HepG2 (cell line): ENCODE results near the gene MYBL2. TPM values are rescaled to one million over a fixed set of nuclear protein-coding genes. Genes with fewer than 3 reads are reported as not detected.

Experiments used
- ATAD3A ChIP-seq: sonication (generic); formaldehyde crosslinking; IDR thresholded peaks from 2 replicates; pipeline ENCODE4 v1.4.0; 2020; ENCODE audit warnings: missing genetic modification reagents
- HOXA7 ChIP-seq: sonication (generic); formaldehyde crosslinking; IDR thresholded peaks from 2 replicates; pipeline ENCODE4 v1.8.1; 2022; ENCODE audit warnings: mild to moderate bottlenecking, missing genetic modification reagents, moderate library complexity
- SIX1 ChIP-seq: sonication (generic); formaldehyde crosslinking; IDR thresholded peaks from 2 replicates; pipeline ENCODE4 v1.4.0; 2020; ENCODE audit warnings: missing genetic modification reagents, borderline replicate concordance
- ZFP82 ChIP-seq: sonication (generic); formaldehyde crosslinking; IDR thresholded peaks from 2 replicates; pipeline ENCODE4 v1.5.1; 2020; ENCODE audit warnings: mild to moderate bottlenecking, missing genetic modification reagents, borderline replicate concordance
- ZKSCAN8 ChIP-seq: IDR thresholded peaks from 2 replicates; pipeline ENCODE4 v1.6.1; 2016; ENCODE audit warnings: borderline replicate concordance, missing genetic modification reagents, missing compliant biosample characterization
- ZNF24 ChIP-seq: fragments of 450-650 bp; IDR thresholded peaks from 2 replicates; pipeline ENCODE4 v1.6.1; 2017; ENCODE audit warnings: antibody characterized with exemption, mild to moderate bottlenecking
- ZNF605 ChIP-seq: sonication (generic); formaldehyde crosslinking; IDR thresholded peaks from 2 replicates; pipeline ENCODE4 v1.8.0; 2022; ENCODE audit warnings: mild to moderate bottlenecking, missing genetic modification reagents
- ZNF883 ChIP-seq: sonication (generic); formaldehyde crosslinking; IDR thresholded peaks from 2 replicates; pipeline ENCODE4 v1.5.1; 2020; ENCODE audit warnings: mild to moderate bottlenecking, missing genetic modification reagents; ENCODE audit errors: not compliant biosample characterization
- polyA plus RNA-seq, 8 experiments: library from polyadenylated mRNA; depleted of rRNA in 3 of 8; stranded (reverse) in 7 of 8; unstranded in 1 of 8; fragments of >200 nt; fragmentation: Illumina TruSeq in 4 of 8; extraction: Trizol in 4 of 8; gene quantifications; 2 replicates each; pipeline versions ENCODE4 v1.2.1 to v1.2.3, GENCODE V29; 2011 to 2016; ENCODE audit warnings: low read depth in 4 of 8, missing spikeins in 1 of 8, mixed read lengths in 1 of 8; ENCODE audit not compliant: insufficient read depth in 1 of 8
- total RNA-seq, 5 experiments: library from RNA; depleted of rRNA; stranded (reverse); fragments of >200 nt; fragmentation: Illumina TruSeq; extraction: Trizol; gene quantifications; 2 replicates each; pipeline ENCODE4 v1.2.3, GENCODE V29; 2016; ENCODE audit warnings: low read depth in 1 of 5
- TF ChIP-seq, protein P1 (sequence below): sonication (generic); formaldehyde crosslinking; IDR thresholded peaks from 2 replicates; pipeline ENCODE4 v1.5.1; 2020; ENCODE audit warnings: mild to moderate bottlenecking, missing genetic modification reagents, moderate library complexity
- TF ChIP-seq, protein P2 (sequence below): sonication (generic); formaldehyde crosslinking; IDR thresholded peaks from 2 replicates; pipeline ENCODE4 v1.5.0; 2020; ENCODE audit warnings: mild to moderate bottlenecking, missing genetic modification reagents, moderate library complexity
- TF ChIP-seq, protein P3 (sequence below), 2 experiments: sonication (generic) in 1 of 2; formaldehyde crosslinking in 1 of 2; IDR thresholded peaks; 2 replicates each; pipeline versions ENCODE4 v1.6.1 to v1.9.0; 2014 to 2022; ENCODE audit warnings: antibody characterized with exemption in 1 of 2, borderline replicate concordance in 1 of 2, inconsistent platforms in 1 of 2, low read depth in 1 of 2, missing genetic modification reagents in 1 of 2
- TF ChIP-seq, protein P4 (sequence below): sonication (generic); formaldehyde crosslinking; IDR thresholded peaks from 2 replicates; pipeline ENCODE4 v1.4.0; 2020; ENCODE audit warnings: missing genetic modification reagents, borderline replicate concordance
- TF ChIP-seq, protein P5 (sequence below): sonication (generic); formaldehyde crosslinking; conservative IDR thresholded peaks from 2 replicates; pipeline ENCODE4 v1.8.0; 2022; ENCODE audit warnings: missing genetic modification reagents

MYBL2 gene
- total and polyA plus RNA-seq, 2 of the 13 experiments (the other 11 are each of a cell fraction or from before 2014, with no cell fraction given) = 11.9 to 66.2 TPM

DNA sequence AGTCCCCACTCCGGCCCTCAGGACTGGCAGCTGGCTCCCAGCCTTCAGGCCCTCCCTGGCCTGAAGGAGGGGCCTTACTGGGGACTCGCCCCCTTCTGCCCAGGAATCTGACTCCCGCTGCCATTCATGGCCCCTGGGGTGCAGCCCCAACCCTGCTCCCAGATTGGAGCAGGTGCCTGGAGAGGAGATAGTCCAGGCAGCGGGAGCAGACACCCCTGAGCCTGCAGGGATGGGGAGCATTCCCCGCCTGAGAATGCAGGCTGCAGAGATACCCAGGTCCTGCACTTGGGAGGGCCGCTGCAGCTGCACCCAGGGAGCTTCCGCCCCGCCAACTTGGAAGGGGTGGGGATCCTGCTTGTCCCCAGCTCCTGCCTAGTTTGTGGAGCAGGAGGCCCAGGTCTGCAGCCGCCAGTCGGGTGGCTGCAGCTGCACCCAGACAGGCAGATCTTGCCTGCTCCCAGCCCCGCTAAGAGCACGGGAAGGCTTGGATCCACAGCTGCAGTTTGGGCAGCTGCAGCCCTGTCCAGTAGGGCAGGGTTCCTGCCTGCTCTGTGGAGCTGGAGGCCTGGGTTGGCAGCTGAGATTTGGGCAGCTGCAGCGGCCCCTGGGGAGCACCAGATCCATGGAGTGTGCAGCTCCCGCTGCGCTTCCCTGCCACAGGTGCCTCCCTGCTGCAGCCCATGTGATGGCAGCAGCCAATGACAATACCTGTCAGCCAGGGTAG lies 54.7 kb downstream of the MYBL2 start (continued):
- TF ChIP-seq, protein P1, sequence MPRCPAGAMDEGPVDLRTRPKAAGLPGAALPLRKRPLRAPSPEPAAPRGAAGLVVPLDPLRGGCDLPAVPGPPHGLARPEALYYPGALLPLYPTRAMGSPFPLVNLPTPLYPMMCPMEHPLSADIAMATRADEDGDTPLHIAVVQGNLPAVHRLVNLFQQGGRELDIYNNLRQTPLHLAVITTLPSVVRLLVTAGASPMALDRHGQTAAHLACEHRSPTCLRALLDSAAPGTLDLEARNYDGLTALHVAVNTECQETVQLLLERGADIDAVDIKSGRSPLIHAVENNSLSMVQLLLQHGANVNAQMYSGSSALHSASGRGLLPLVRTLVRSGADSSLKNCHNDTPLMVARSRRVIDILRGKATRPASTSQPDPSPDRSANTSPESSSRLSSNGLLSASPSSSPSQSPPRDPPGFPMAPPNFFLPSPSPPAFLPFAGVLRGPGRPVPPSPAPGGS (CRISPR knock-in tag) = no peak
- TF ChIP-seq ZNF24 (no peak), ZNF605 (CRISPR knock-in tag) (no peak), ZKSCAN8 (CRISPR knock-in tag) (no peak), SIX1 (CRISPR knock-in tag) (no peak), ZFP82 (CRISPR knock-in tag) (no peak), ATAD3A (CRISPR knock-in tag) (no peak), ZNF883 (no peak), HOXA7 (CRISPR knock-in tag) (no peak)
- TF ChIP-seq, protein P2, sequence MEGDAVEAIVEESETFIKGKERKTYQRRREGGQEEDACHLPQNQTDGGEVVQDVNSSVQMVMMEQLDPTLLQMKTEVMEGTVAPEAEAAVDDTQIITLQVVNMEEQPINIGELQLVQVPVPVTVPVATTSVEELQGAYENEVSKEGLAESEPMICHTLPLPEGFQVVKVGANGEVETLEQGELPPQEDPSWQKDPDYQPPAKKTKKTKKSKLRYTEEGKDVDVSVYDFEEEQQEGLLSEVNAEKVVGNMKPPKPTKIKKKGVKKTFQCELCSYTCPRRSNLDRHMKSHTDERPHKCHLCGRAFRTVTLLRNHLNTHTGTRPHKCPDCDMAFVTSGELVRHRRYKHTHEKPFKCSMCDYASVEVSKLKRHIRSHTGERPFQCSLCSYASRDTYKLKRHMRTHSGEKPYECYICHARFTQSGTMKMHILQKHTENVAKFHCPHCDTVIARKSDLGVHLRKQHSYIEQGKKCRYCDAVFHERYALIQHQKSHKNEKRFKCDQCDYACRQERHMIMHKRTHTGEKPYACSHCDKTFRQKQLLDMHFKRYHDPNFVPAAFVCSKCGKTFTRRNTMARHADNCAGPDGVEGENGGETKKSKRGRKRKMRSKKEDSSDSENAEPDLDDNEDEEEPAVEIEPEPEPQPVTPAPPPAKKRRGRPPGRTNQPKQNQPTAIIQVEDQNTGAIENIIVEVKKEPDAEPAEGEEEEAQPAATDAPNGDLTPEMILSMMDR (CRISPR knock-in tag) = peak; percentile 37
- TF ChIP-seq, protein P3, sequence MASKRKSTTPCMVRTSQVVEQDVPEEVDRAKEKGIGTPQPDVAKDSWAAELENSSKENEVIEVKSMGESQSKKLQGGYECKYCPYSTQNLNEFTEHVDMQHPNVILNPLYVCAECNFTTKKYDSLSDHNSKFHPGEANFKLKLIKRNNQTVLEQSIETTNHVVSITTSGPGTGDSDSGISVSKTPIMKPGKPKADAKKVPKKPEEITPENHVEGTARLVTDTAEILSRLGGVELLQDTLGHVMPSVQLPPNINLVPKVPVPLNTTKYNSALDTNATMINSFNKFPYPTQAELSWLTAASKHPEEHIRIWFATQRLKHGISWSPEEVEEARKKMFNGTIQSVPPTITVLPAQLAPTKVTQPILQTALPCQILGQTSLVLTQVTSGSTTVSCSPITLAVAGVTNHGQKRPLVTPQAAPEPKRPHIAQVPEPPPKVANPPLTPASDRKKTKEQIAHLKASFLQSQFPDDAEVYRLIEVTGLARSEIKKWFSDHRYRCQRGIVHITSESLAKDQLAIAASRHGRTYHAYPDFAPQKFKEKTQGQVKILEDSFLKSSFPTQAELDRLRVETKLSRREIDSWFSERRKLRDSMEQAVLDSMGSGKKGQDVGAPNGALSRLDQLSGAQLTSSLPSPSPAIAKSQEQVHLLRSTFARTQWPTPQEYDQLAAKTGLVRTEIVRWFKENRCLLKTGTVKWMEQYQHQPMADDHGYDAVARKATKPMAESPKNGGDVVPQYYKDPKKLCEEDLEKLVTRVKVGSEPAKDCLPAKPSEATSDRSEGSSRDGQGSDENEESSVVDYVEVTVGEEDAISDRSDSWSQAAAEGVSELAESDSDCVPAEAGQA (IDR thresholded peaks at IDR 0.05; ENCODE audit: low read depth) = no peak
- TF ChIP-seq, protein P3 (CRISPR knock-in tag; IDR thresholded peaks at IDR 0.05; ENCODE audit: borderline replicate concordance) = no peak
- TF ChIP-seq, protein P4, sequence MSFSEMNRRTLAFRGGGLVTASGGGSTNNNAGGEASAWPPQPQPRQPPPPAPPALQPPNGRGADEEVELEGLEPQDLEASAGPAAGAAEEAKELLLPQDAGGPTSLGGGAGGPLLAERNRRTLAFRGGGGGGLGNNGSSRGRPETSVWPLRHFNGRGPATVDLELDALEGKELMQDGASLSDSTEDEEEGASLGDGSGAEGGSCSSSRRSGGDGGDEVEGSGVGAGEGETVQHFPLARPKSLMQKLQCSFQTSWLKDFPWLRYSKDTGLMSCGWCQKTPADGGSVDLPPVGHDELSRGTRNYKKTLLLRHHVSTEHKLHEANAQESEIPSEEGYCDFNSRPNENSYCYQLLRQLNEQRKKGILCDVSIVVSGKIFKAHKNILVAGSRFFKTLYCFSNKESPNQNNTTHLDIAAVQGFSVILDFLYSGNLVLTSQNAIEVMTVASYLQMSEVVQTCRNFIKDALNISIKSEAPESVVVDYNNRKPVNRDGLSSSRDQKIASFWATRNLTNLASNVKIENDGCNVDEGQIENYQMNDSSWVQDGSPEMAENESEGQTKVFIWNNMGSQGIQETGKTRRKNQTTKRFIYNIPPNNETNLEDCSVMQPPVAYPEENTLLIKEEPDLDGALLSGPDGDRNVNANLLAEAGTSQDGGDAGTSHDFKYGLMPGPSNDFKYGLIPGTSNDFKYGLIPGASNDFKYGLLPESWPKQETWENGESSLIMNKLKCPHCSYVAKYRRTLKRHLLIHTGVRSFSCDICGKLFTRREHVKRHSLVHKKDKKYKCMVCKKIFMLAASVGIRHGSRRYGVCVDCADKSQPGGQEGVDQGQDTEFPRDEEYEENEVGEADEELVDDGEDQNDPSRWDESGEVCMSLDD (CRISPR knock-in tag) = no peak
- TF ChIP-seq, protein P5, sequence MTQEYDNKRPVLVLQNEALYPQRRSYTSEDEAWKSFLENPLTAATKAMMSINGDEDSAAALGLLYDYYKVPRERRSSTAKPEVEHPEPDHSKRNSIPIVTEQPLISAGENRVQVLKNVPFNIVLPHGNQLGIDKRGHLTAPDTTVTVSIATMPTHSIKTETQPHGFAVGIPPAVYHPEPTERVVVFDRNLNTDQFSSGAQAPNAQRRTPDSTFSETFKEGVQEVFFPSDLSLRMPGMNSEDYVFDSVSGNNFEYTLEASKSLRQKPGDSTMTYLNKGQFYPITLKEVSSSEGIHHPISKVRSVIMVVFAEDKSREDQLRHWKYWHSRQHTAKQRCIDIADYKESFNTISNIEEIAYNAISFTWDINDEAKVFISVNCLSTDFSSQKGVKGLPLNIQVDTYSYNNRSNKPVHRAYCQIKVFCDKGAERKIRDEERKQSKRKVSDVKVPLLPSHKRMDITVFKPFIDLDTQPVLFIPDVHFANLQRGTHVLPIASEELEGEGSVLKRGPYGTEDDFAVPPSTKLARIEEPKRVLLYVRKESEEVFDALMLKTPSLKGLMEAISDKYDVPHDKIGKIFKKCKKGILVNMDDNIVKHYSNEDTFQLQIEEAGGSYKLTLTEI (CRISPR knock-in tag) = no peak
